PC-9 (cell line): ENCODE results near the gene VEPH1. TPM values are rescaled to one million over a fixed set of nuclear protein-coding genes. Genes with fewer than 3 reads are reported as not detected.

Experiments used
- BruUV-seq: library from RNA; stranded (reverse); fragments of 400-500 nt; replicated peaks from 2 replicates; lab custom pipeline; 2021; lab: Mats Ljungman, UMichigan
- CTCF ChIA-PET: fragments of 300-600 bp; sonication (Branson Sonifier 250); formaldehyde crosslinking; loops from one replicate; lab custom pipeline; 2022; ENCODE audit warnings: antibody characterized with exemption; lab: Charles Lee
- POLR2A ChIA-PET: fragments of 300-600 bp; sonication (Branson Sonifier 250); formaldehyde crosslinking; loops from one replicate; lab custom pipeline; 2022; ENCODE audit warnings: antibody characterized with exemption; ENCODE audit not compliant: unreplicated experiment; lab: Charles Lee
- DNase-seq, 2 experiments: peaks; one replicate each; pipeline versions ENCODE4 v3.0.0 to v3.0.0-alpha.2; 2015 to 2022; ENCODE audit warnings: mixed read lengths in 1 of 2
- H2AFZ ChIP-seq: fragments of 200-600 bp; sonication (generic); 2 replicates; pipeline ENCODE4 v1.8.1; 2017; ENCODE audit warnings: antibody characterized with exemption
- H3F3A ChIP-seq: fragments of 200-600 bp; sonication (generic); 2 replicates; pipeline ENCODE4 v1.8.1; 2017; ENCODE audit warnings: antibody characterized with exemption, mild to moderate bottlenecking, low read depth; ENCODE audit not compliant: insufficient read depth
- H3K27ac ChIP-seq: fragments of 200-600 bp; sonication (generic); 2 replicates; pipeline ENCODE4 v1.6.1; 2016; ENCODE audit warnings: mixed run types
- H3K27me3 ChIP-seq: fragments of 200-600 bp; sonication (generic); 2 replicates; pipeline ENCODE4 v1.6.1; 2016; ENCODE audit warnings: low read depth, mixed run types; ENCODE audit not compliant: insufficient read depth
- H3K36me3 ChIP-seq: fragments of 200-600 bp; sonication (generic); 2 replicates; pipeline ENCODE4 v1.6.1; 2016; ENCODE audit warnings: low read depth, mixed run types
- H3K4me1 ChIP-seq: fragments of 200-600 bp; sonication (generic); replicated peaks from 2 replicates; pipeline ENCODE4 v1.6.1; 2016; ENCODE audit warnings: mixed run types; ENCODE audit not compliant: insufficient read depth
- H3K4me2 ChIP-seq: fragments of 200-600 bp; sonication (generic); 2 replicates; pipeline ENCODE4 v1.6.1; 2017; ENCODE audit warnings: mixed run types
- H3K4me3 ChIP-seq: fragments of 200-600 bp; sonication (generic); 2 replicates; pipeline ENCODE4 v1.6.1; 2016; ENCODE audit warnings: mixed run types
- H3K79me2 ChIP-seq: fragments of 200-600 bp; sonication (generic); 2 replicates; pipeline ENCODE4 v1.6.1; 2017; ENCODE audit warnings: low read depth, mixed run types
- H3K9me2 ChIP-seq: fragments of 200-600 bp; sonication (generic); 2 replicates; pipeline ENCODE4 v1.8.1; 2017; ENCODE audit warnings: mild to moderate bottlenecking; ENCODE audit not compliant: insufficient read depth
- H3K9me3 ChIP-seq: fragments of 200-600 bp; sonication (generic); 2 replicates; pipeline ENCODE4 v1.8.1; 2016; ENCODE audit warnings: low read depth; ENCODE audit not compliant: insufficient read depth
- H4K20me1 ChIP-seq: fragments of 200-600 bp; sonication (generic); 2 replicates; pipeline ENCODE4 v1.8.1; 2017; ENCODE audit not compliant: insufficient read depth
- CTCF ChIP-seq: fragments of 200-600 bp; sonication (generic); conservative IDR thresholded peaks from 2 replicates; pipeline ENCODE4 v1.6.1; 2017; ENCODE audit warnings: mixed run types, antibody characterized with exemption, mild to moderate bottlenecking, moderate library complexity
- EZH2 ChIP-seq: fragments of 200-600 bp; sonication (generic); IDR thresholded peaks from 2 replicates; pipeline ENCODE4 v1.8.0; 2017; ENCODE audit warnings: antibody characterized with exemption, low read depth
- intact Hi-C: fragments of 100-400 bp; cut with micrococcal nuclease; formaldehyde crosslinking; loops from one replicate; pipeline ENCODE4 v1.10.0; 2022; ENCODE audit not compliant: unreplicated experiment
- total RNA-seq: library from RNA; stranded (reverse); gene quantifications from 2 replicates; pipeline ENCODE4 v1.2.3, GENCODE V29; 2021

VEPH1 gene
- total RNA-seq, 1 experiment from 2014 or later = 4.0 TPM

GRCh38 chr3:157290766-157291165 lies 212.4 kb downstream of the VEPH1 start:
- intact Hi-C loops = no loop called here
- TF ChIP-seq CTCF (no peak), EZH2 (no peak)
- Histone ChIP-seq H3K79me2 (no peaks in the 10 kb centered on the region), H3K4me3 (no peak overlapping the region), H3K4me2 (no peak overlapping the region), H3K9me3 (no peaks in the 10 kb centered on the region), H3K27me3 (no peaks in the 10 kb centered on the region), H3K27ac (no peak overlapping the region), H4K20me1 (no peaks in the 10 kb centered on the region), H3K9me2 (0 out of 2 replicates have a peak, but pooled peaks cover 5% of the 10 kb centered on the region), H3F3A (no peaks in the 10 kb centered on the region), H3K36me3 (no peaks in the 10 kb centered on the region), H2AFZ (no peak overlapping the region), H3K4me1 (no peaks in the 10 kb centered on the region)
- CTCF ChIA-PET = no interaction called here
- no peak for DNase-seq
- POLR2A ChIA-PET = no interaction called here
- no TSS peak for BruUV-seq

GRCh38 chr3:157285966-157286365 lies 217.2 kb downstream of the VEPH1 start:
- POLR2A ChIA-PET = no interaction called here
- Histone ChIP-seq H4K20me1 (no peaks in the 10 kb centered on the region), H3K9me2 (no peaks in the 10 kb centered on the region), H3F3A (no peaks in the 10 kb centered on the region), H3K4me2 (no peak overlapping the region), H3K4me3 (no peak overlapping the region), H3K27me3 (no peaks in the 10 kb centered on the region), H2AFZ (no peak overlapping the region), H3K79me2 (no peaks in the 10 kb centered on the region), H3K36me3 (no peaks in the 10 kb centered on the region), H3K27ac (no peak overlapping the region), H3K9me3 (no peaks in the 10 kb centered on the region), H3K4me1 (no peaks in the 10 kb centered on the region)
- CTCF ChIA-PET = no interaction called here
- TF ChIP-seq CTCF (no peak), EZH2 (no peak)
- no peak for DNase-seq
- no TSS peak for BruUV-seq
- intact Hi-C loops = no loop called here

- Histone ChIP-seq H3K36me3 (no peaks in the 10 kb centered on the region), H3K27ac (no peak overlapping the region), H4K20me1 (no peaks in the 10 kb centered on the region), H3K4me1 (no peaks in the 10 kb centered on the region), H3K27me3 (no peaks in the 10 kb centered on the region), H2AFZ (no peak overlapping the region), H3K9me3 (no peaks in the 10 kb centered on the region), H3F3A (no peaks in the 10 kb centered on the region), H3K9me2 (no peaks in the 10 kb centered on the region), H3K79me2 (no peaks in the 10 kb centered on the region), H3K4me3 (no peak overlapping the region), H3K4me2 (no peak overlapping the region)
- TF ChIP-seq CTCF (no peak), EZH2 (no peak)
- no TSS peak for BruUV-seq
- DNase-seq = no peak
- CTCF ChIA-PET = no interaction called here
- intact Hi-C loops = no loop called here
- POLR2A ChIA-PET = no interaction called here
Observed at GRCh38 chr3:157285141-157285540, 218.1 kb downstream of the VEPH1 start.
